Stimulated activated CD4-positive, alpha-beta T cell treated with anti-CD3 and anti-CD28 coated beads, Interleukin-4, amount 100 ng/mL, for 1 hour (primary cell): ENCODE data around the gene SIPA1L3.

Experiments
- DNase-seq: peaks from one replicate; pipeline ENCODE4 v3.0.0-alpha.2; 2020

SIPA1L3 gene

GRCh38 chr19:38202504-38202903 lies 295.5 kb downstream of the SIPA1L3 start:
- DNase-seq = no peak

GRCh38 chr19:38203197-38203596 lies 296.2 kb downstream of the SIPA1L3 start:
- no peak for DNase-seq

GRCh38 chr19:38204096-38204495 lies 297.1 kb downstream of the SIPA1L3 start:
- DNase-seq = no peak

GRCh38 chr19:38204728-38205127 lies 297.7 kb downstream of the SIPA1L3 start:
- no peak for DNase-seq

- DNase-seq = no peak
Measured at GRCh38 chr19:38206006-38206745, 299.2 kb downstream of the SIPA1L3 start.

- DNase-seq = no peak
Measured at GRCh38 chr19:38206928-38207327, 299.9 kb downstream of the SIPA1L3 start.

GRCh38 chr19:38207543-38207942 lies 300.5 kb downstream of the SIPA1L3 start:
- DNase-seq = no peak

GRCh38 chr19:38208571-38208970 lies 301.6 kb downstream of the SIPA1L3 start:
- no peak for DNase-seq

- DNase-seq = no peak
Measured at GRCh38 chr19:38209152-38209551, 302.1 kb downstream of the SIPA1L3 start.

- no peak for DNase-seq
Measured at GRCh38 chr19:38209671-38210457, 302.9 kb downstream of the SIPA1L3 start.

- DNase-seq = no peak
Measured at GRCh38 chr19:38210458-38210987, 303.5 kb downstream of the SIPA1L3 start.

- DNase-seq = no peak
Measured at GRCh38 chr19:38211151-38211591, 304.2 kb downstream of the SIPA1L3 start.

- no peak for DNase-seq
Measured at GRCh38 chr19:38211766-38212165, 304.8 kb downstream of the SIPA1L3 start.

GRCh38 chr19:38213469-38213868 lies 306.5 kb downstream of the SIPA1L3 start:
- DNase-seq = no peak

- peak; percentile 41 for DNase-seq
Measured at GRCh38 chr19:38213911-38214625, 307.1 kb downstream of the SIPA1L3 start.

- DNase-seq = no peak
Measured at GRCh38 chr19:38216785-38217641, 310.0 kb downstream of the SIPA1L3 start.

GRCh38 chr19:38218204-38218603 lies 311.2 kb downstream of the SIPA1L3 start:
- DNase-seq = no peak

GRCh38 chr19:38219221-38219620 lies 312.2 kb downstream of the SIPA1L3 start:
- DNase-seq = no peak

- no peak for DNase-seq
Measured at GRCh38 chr19:38221421-38221820, 314.4 kb downstream of the SIPA1L3 start.

- no peak for DNase-seq
Measured at GRCh38 chr19:38221919-38222830, 315.2 kb downstream of the SIPA1L3 start.

- DNase-seq = no peak
Measured at GRCh38 chr19:38223119-38223523, 316.1 kb downstream of the SIPA1L3 start.
